Smooth muscle cell of the brain vasculature (primary cell): ENCODE data around the gene YRDC.

Experiments
- DNase-seq: peaks from one replicate; pipeline ENCODE4 v3.0.0-alpha.2; 2012; ENCODE audit warnings: low read depth, low spot score

YRDC gene, protein sequence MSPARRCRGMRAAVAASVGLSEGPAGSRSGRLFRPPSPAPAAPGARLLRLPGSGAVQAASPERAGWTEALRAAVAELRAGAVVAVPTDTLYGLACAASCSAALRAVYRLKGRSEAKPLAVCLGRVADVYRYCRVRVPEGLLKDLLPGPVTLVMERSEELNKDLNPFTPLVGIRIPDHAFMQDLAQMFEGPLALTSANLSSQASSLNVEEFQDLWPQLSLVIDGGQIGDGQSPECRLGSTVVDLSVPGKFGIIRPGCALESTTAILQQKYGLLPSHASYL

DNA sequence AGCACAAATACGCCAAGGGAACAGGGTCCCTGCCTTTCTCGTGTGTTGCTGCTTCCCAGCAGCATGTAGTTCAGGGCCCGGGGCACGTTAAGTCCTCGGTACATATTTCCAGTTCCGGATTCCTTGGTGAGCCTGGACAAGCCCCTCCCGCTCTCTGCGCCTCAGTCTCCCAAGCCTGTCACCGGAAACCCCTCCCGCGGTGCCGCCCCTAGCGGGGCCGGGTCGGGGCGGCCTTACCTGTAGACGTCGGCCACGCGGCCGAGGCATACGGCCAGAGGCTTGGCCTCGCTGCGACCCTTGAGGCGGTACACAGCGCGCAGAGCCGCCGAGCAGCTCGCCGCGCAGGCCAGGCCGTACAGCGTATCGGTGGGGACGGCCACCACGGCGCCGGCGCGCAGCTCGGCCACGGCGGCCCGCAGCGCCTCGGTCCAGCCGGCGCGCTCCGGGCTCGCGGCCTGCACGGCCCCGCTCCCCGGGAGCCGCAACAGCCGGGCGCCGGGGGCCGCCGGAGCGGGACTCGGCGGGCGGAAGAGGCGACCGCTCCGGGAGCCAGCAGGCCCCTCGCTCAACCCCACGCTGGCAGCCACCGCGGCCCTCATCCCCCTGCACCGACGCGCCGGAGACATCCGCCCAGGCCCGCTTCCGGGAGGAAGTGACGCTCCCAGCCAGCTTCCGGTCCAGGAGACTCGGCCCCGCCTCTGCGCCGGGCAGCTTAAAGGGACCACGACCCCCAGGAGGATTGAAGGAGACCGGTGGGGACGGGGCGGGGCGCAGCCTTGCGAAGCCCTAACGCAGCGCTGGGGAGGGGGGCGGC is at the start of gene YRDC, which contains the start of gene C1orf122:
Gene YRDC (minus strand): TSS at position 654 of the 814 bp plus-strand sequence. CDS start 28 bp downstream, at position 626.
Gene C1orf122 (plus strand): TSS at position 236 of the 814 bp plus-strand sequence. CDS start 615 bp downstream, outside the sequence.
- DNase-seq = peak; percentile 73

DNA sequence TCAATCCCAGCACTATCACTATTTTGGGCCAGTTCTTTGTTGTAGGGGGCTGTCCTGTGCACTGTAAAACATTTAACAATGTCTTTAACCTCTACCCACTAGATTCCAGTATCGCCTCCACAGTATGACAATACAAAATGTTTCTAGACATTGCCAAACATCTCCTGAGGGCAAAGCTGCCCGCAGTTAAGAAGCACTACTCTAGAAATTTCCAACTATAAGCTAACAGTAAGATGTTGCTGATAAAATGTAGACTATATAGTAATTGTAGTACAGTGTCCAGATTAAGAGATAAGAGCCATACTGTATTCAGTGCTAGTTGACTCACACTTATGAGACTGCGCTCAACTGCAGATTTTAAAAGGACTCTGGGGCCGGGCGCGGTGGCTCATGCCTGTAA is 46.4 kb upstream of the YRDC start:
- DNase-seq = no peak

DNA sequence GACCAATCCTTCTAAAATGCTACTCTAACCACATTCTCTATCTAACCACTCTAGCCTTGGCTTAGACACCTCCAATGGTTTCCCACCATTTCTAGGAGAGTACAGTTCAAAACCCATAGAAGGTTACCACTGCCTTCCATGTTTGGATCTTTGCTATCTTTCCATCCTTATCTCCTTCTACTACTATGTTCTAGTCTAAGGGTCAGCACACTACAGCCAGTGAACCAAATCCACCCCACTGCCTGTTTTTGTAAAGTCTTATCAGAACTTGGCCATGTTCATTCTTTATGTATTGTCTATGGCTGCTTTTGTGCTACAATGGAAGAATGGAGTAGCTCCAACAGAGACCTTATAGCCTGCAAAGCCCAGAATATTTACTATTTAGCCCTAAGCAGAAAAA is 45.1 kb upstream of the YRDC start:
- no peak for DNase-seq

DNA sequence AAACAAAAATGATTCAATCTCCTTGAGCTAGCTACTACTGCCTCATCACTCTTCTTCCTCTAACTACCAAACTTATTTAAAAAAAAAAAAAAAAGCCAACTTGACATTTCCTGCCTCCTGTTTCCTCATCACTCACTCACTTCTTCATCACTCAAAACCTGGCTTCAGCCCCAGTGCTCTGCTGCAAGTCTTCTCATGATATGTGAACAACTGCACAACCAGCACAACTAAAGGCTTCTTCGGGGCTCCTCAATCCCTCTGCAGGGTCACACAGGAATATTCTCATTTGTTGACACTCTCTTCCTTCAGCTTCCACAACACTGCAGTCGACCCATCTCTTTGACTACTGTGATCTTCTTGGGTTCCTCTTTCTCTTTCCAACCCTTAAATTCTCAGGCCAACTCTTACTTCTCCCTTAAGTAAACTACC is 43.8 kb upstream of the YRDC start:
- DNase-seq = no peak

DNA sequence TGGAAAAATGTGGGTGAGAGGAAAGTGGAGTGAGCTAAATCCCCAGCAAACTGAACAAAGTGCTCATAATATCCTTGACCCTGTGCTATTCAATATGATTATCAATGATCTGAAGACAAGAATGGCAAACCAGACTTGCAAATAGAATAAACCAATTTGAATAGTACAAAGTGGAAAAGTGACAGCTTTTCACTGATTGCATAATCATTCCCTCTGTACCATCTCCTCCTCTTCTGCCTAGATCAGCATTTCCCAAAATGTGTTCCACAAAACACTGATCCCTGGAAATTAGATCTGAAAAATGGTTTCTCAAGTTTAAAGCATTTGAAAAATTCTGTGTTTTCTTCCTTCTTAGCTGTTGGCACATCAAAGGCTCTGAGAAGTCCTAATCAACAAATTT is 43.3 kb upstream of the YRDC start:
- DNase-seq = no peak

DNA sequence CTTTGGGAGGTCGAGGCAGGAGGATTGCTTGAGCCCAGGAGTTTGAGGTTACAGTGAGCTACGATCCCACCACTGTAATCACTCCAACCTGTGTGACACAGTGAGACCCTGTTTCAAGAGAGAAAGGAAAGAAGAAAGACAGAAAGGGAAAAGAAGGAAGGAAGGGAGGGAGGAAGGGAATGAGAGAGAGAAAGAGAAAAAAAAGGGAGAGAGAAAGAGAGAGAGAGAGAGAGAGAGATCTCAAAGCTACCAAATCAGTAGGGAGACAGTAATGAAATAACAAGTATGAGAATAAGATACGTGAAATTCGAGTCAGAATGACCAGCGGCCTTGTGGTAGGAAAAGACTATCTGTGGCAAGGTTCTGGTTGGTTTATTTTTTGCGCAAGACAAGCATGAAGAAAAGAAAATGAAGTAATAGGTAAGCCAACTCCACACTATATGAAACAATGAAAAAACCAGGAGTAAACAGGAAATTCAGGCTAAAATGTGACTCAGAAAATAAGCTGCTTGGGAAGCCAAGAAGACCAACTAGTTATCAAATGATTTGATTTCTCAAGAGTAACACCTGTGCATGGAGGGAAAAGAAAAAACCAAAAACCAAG is 42.4 kb upstream of the YRDC start:
- DNase-seq = no peak

DNA sequence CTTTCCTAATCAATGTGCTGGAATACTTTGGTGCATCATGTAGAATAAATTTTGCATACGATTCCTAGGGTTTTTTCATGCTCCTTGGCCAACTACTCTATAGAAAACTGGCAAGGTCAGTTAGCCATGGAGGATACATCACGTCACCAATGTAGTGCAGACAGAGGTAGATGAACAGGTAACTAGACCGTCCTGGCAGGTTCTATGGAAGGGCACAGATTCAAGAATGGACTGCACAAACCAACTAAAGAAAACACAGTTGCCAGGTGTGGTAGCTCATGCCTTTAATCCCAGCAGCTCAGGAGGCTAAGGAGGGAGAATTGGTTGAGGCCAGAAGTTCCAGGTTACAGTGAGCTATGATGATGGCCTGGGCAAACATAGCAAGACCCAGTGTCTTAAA is 41.5 kb upstream of the YRDC start:
- no peak for DNase-seq

DNA sequence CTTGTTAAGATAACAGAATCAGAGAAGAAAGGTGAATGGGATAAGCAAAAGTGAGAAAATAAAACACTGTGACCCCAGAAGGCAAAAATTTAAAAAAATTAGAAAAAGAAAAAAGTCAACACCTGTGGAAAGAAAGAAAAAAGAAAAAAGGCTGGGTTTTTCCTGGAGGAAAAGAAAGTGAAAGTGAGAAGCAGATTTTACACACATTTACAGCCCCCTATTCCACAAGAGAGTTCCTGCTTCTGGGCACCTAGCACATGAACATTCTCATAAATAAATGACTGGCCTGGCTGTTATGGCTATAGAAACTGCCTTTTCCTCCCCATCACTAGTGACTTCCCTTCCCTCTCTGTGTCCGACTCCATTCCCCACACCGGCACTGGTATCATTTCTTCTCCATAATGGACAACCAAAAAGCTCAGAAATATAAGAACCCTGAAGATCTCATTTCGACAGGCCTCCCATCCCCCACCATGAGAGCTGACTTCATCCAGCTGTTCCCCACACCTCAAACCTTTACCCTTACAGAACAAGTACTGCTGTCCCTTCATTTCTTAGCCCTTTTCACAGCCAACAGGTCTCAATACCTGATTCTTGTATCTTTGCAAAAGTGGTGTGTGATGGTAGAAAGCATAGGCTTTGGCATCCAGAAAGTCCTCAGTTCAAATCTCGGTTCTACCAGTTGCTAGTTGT is 38.8 kb upstream of the YRDC start:
- DNase-seq = no peak

DNA sequence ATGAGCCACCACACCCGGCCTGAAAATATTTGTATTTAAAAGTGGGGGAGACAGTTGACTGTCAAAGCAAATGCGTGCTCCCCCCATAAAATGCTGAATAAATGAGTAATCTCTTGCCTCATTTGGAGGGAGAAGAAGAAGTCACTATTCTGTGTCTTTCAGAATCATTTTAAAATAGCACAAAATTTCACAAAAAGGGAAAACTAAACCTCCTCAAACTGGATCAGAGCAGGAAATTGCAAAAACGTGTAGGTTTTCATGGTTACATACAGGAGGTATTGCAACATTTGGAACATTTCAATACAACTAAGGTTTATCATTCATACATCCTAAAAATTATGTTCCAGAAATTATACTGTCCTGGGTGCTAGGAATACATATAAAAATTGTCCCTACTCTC is 37.8 kb upstream of the YRDC start:
- DNase-seq = no peak

DNA sequence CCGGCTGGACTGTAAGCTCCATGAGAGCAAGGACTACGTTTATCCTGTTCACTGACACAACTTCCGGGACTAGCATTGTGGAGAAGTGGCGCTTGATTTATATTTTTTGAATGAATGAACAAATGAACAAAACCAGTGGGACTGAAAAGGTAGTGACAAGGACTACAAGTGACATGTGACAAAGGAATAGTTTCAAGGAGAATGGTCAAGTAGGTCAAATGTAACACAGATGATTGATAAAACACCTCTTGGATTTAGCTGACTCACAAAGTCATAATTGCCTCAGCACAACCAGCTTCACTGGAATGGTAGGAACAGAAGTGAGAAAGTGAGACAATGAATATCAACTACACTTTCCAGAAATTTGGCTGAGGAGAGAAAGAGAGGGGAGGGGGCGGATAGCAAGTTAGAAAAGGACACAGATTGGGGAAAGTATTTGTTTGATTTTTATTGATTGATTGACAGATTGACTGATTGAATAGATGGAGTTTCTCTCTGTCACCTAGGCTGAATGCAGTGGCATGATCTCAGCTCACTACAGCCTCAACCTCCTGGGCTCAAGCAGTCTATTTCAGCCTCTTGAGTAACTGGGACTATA is 37.1 kb upstream of the YRDC start:
- no peak for DNase-seq

DNA sequence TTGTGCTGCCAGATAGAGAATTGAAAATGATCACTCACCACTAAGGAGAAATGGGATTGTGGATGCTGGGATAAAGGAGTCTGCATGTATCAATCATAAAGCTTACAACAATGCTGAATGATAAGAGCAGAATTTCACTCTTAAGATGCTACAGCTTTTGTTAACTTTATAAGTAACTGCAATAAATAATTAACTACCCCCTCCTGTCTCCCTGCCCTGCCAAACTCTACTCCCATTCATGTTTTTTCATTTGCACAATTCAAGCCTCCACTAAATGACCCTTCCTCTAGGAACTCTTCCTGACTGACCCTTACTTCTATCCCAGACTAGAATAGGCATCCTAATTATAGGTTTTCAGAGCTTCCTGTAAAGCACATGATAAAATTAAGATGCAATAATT is 36.5 kb upstream of the YRDC start:
- DNase-seq = no peak

DNA sequence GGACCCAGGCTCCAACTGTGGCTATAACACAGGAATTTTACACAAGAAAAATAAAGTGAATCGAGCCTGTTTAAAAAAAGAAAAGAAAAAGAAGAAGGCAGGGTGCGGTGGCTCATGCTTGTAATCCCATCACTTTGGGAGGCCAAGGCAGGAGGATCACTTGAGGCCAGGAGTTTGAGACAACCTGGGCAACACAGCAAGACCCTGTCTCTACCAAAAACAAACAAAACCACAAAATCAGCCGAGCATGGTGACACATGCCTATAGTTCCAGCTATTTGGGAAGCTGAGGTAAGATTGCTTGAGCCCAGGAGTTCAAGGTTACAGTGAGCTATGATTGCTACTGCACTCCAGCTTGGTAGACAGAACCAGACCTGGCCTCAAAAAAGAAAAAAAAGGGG is 33.6 kb upstream of the YRDC start:
- no peak for DNase-seq

DNA sequence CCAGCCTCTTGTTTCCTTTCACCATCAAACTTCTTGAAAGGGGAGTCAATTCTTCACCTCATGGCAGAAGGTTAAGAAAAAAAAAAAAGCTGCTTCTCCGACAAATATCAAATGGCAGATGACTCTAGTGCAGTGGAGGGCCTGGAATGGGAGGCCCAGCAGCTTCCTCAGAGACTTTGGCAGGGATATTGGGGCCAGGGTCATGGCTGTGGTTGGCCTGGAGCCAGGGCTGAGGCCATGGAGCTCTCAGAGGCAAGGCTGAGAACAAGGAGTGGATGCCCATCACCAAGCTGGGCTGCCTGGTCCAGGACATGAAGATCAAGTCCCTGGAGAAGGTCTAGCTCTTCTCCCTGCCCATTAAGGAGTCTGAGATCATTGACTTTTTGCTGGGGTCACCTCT is 32.7 kb upstream of the YRDC start:
- DNase-seq = no peak

DNA sequence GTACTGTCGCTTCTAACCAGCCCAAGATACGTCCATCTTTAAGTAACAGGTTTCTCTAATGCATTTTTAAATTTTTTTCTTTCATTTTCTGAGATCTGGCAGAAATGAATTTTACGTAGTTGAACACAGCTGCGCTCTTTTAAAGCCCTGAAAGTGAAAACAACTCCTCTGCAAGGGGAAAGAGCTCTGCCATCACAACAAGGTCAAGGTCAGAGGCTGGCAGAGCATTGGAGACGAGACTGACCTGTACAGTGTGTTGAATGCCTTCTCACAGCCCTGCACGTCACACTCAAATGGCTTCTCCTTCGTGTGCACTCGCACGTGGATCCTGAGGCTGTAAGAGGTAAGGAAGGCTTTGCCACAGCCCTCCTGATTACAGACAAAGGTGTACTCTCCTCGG is 31.7 kb upstream of the YRDC start:
- no peak for DNase-seq

DNA sequence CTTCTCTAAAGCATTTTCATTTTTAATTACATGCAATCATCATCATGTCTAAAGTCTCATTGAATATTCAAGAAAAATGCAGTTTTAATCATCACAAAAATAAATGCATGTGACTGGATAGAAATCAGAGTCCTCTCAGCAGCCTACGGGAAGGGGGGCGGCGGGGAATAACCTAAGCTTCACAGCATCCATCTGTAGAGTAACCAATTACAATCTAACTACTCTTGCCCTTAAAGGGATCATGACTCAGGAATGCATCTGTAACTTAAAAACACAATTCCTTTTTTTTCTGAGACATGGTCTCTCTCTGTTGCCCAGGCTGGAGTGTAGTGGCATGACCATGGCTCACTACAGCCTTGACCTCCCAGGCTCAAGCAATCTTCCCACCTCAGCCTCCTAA is 28.8 kb upstream of the YRDC start:
- no peak for DNase-seq

DNA sequence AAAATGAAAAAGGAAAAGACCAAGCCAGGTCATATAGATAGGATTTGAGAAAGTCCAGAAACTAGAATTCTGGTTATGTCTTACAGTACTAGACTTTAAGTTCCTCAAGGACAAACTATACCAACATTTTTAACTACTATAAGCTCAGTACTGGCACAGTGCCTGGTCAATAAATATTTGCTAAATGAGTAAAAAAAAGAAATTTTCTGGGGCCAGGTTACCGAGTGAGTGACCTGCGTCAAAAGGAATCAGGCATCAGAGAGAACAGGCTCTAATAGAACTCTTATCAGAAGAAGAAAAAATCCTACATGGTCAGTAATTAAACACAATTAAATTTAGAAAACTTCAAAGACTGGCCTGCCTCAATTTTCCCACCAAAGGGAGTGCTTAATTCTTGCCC is 23.8 kb upstream of the YRDC start:
- DNase-seq = no peak

DNA sequence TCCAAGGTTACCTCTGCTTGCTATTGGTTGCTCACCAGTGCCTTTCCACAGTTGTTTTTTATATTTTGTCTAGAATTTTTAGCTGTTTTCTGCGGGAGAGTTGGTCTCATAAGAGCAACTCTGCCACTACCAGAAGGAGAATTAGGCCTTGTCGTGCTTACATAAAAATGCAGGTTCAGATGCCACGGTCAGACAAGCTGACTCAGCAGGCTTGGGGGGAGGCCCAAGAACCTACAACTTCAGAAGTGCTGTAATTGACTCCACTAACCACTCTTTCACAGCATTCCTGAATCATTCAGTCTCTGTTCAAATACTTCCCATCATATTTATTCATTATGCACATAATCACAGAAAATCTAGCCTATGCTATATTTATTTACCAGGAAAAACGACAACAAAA is 23.1 kb upstream of the YRDC start:
- no peak for DNase-seq

DNA sequence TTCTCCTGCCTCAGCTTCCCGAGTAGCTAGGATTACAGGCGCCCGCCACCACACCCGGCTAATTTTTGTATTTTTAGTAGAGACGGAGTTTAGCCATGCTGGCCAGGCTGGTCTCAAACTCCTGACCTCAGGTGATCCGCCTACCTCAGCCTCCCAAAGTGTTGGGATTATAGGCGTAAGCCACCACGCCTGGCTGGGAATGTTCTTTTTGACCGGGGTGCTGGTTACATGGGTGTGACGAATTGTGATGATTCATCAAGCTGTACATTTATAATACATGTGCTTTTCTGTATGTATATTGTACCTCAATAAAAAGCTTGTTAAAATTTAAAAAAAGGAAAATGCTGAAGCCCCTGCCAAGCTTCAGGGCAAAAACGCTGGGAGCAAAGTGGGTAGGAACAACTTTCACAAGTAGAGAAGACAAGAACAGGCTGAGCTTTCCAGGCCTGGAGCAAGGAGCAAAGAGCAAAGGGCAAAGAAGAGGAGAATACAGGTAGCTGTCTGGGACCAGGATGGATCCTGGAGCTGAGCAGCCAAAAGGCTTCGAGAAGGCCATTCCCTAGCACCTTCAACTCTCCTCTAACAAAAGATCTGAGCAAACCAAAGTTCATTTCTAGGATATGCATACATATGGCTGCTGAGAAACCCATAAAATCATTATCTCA is 20.5 kb upstream of the YRDC start:
- DNase-seq = no peak

DNA sequence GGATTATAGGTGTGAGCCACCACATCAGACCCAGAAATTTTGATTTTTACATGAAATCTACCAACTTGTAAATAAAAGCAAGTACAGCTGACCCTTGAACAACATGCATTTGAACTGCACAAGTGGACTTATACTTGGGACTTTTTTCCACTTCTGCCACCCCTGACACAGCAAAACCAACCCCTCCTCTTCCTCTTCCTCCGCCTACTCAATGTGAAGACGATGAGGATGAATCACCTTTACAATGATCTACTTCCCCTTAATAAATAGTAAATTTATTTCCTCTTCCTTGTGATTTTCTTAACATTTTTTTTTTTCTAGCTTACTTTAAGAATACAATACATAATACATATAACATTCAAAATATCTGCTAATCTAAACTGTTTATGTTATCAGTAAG is 17.5 kb upstream of the YRDC start:
- no peak for DNase-seq

DNA sequence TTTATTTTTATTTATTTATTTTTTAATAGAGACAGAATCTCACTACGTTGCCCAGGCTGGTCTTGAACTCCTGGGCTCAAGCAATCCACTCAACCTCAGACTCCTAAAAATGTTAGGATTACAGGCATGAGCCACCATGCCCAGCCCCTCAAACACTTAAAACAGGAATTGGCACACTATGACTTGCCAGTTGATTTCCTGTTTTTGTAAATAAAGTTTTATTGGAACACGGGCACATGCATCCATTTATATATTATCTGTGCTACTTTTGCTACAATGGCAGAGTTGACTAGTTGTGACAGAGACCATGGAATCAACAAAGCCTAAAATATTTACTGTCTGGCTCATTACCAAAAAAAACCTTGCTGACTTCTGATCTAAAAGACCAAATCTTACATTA is 16.0 kb upstream of the YRDC start:
- no peak for DNase-seq
